ENCODE data around the gene DCDC2C. TPM values are rescaled to one million over a fixed set of nuclear protein-coding genes. Genes with fewer than 3 reads are reported as not detected.

The DCDC2C gene
- polyA plus RNA-seq, 1 donor from 2014 or later = not detected

- Histone ChIP-seq H3K36me3 (ENCODE audit: insufficient read depth, low read length) (no peaks in the 10 kb centered on the region), H3K9ac (ENCODE audit: low read length) (no peak overlapping the region), H3K9me2 (ENCODE audit: insufficient read depth, low read length) (no peaks in the 10 kb centered on the region), H4K20me1 (ENCODE audit: insufficient read depth) (no peaks in the 10 kb centered on the region), H2AFZ (ENCODE audit: low read depth, low read length) (no peak overlapping the region), H3K4me2 (ENCODE audit: low read length) (no peak overlapping the region), H3K79me2 (replicated peaks; ENCODE audit: insufficient read depth, low read length) (no peaks in the 10 kb centered on the region), H3K27me3 (ENCODE audit: insufficient read depth, low read depth, low read length) (no peaks in the 10 kb centered on the region), H3K9me3 (ENCODE audit: low read length) (no peaks in the 10 kb centered on the region), H3K4me3 (ENCODE audit: low read length) (no peak overlapping the region), H3F3A (ENCODE audit: insufficient read depth, low read length, poor library complexity, severe bottlenecking) (no peaks in the 10 kb centered on the region), H3K27ac (ENCODE audit: low read length) (no peak overlapping the region)
- TF ChIP-seq POLR2AphosphoS5 (IDR thresholded peaks at IDR 0.05) (no peak), REST (IDR thresholded peaks at IDR 0.05; ENCODE audit: borderline replicate concordance) (no peak), MXI1 (conservative IDR thresholded peaks at IDR 0.05; ENCODE audit: poor library complexity, severe bottlenecking) (no peak)
- TF ChIP-seq, protein P1, sequence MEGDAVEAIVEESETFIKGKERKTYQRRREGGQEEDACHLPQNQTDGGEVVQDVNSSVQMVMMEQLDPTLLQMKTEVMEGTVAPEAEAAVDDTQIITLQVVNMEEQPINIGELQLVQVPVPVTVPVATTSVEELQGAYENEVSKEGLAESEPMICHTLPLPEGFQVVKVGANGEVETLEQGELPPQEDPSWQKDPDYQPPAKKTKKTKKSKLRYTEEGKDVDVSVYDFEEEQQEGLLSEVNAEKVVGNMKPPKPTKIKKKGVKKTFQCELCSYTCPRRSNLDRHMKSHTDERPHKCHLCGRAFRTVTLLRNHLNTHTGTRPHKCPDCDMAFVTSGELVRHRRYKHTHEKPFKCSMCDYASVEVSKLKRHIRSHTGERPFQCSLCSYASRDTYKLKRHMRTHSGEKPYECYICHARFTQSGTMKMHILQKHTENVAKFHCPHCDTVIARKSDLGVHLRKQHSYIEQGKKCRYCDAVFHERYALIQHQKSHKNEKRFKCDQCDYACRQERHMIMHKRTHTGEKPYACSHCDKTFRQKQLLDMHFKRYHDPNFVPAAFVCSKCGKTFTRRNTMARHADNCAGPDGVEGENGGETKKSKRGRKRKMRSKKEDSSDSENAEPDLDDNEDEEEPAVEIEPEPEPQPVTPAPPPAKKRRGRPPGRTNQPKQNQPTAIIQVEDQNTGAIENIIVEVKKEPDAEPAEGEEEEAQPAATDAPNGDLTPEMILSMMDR (IDR thresholded peaks at IDR 0.05; ENCODE audit: poor library complexity, severe bottlenecking) = no peak
Observed at GRCh38 chr2:3742743-3743508, 39.6 kb downstream of the DCDC2C start.

DNA sequence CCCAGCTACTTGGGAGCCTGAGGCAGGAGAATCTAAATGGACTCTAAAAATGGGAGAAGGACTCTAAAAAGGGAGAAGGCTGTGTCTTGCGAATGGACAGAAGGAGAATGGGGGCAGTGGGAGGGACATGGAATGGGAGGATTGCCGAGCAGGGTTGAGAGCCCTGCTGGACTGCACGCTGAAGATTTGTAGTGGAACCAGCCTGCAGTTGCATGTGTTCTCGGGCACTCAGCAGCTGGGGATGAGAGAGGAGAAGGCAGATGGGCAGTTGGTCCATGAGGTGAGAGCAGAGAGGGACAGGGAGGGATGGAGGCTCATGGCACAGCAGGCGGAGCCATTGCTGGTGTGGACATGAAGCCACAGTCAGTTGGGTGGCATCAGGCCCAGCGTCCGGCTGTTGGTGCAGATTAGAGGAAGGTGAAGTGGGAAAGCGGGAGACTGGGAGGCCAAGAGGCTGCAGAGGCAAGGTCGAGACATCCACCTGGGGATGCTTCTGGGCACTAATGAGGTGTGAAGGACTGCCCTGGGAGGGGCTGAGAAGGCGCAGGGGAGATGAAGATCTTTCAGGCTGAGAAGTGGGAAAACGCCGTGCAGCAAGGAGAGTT, 40.7 kb downstream of the DCDC2C start:
- no peaks in the 10 kb centered on the region for H3K79me2 ChIP-seq (replicated peaks; ENCODE audit: insufficient read depth, low read length)
- H2AFZ ChIP-seq (ENCODE audit: low read depth, low read length) = no peak overlapping the region
- no peaks in the 10 kb centered on the region for H4K20me1 ChIP-seq (ENCODE audit: insufficient read depth)
- no peaks in the 10 kb centered on the region for H3K36me3 ChIP-seq (ENCODE audit: insufficient read depth, low read length)
- no peaks in the 10 kb centered on the region for H3K9me2 ChIP-seq (ENCODE audit: insufficient read depth, low read length)
- TF ChIP-seq TAF1 (IDR thresholded peaks at IDR 0.05; ENCODE audit: low read depth) (no peak), RAD21 (conservative IDR thresholded peaks at IDR 0.05) (no peak), EP300 (conservative IDR thresholded peaks at IDR 0.05; ENCODE audit: poor library complexity, severe bottlenecking) (no peak), POLR2AphosphoS5 (IDR thresholded peaks at IDR 0.05) (no peak), MXI1 (conservative IDR thresholded peaks at IDR 0.05; ENCODE audit: poor library complexity, severe bottlenecking) (no peak), REST (IDR thresholded peaks at IDR 0.05; ENCODE audit: borderline replicate concordance) (no peak), EZH2 (IDR thresholded peaks at IDR 0.05; ENCODE audit: borderline replicate concordance, insufficient read depth, low read length, poor library complexity, severe bottlenecking) (no peak), SMC3 (conservative IDR thresholded peaks at IDR 0.05; ENCODE audit: poor library complexity) (no peak)
- TF ChIP-seq, protein P1 (IDR thresholded peaks at IDR 0.05; ENCODE audit: poor library complexity, severe bottlenecking) = no peak
- no peaks in the 10 kb centered on the region for H3F3A ChIP-seq (ENCODE audit: insufficient read depth, low read length, poor library complexity, severe bottlenecking)
- no peak overlapping the region for H3K4me2 ChIP-seq (ENCODE audit: low read length)
- H3K9me3 ChIP-seq (ENCODE audit: low read length) = no peaks in the 10 kb centered on the region
- H3K9ac ChIP-seq (ENCODE audit: low read length) = no peak overlapping the region
- no peak overlapping the region for H3K4me3 ChIP-seq (ENCODE audit: low read length)
- H3K27ac ChIP-seq (ENCODE audit: low read length) = no peak overlapping the region
- H3K27me3 ChIP-seq (ENCODE audit: insufficient read depth, low read depth, low read length) = no peaks in the 10 kb centered on the region
